NCI-H460 (cell line): Measurements from ENCODE around the gene CDCA3. TPM values are rescaled to one million over a fixed set of nuclear protein-coding genes. Genes with fewer than 3 reads are reported as not detected.
A peak's percentile ranks its signal among the peaks of the same experiment; 100 is the strongest.
"Not testable (repeated sequence)": the region's sequence is repeated elsewhere in the genome, so short reads cannot be mapped to it uniquely, and the experiment has no call there.

ENCODE experiments used
- DNase-seq: peaks from one replicate; pipeline ENCODE4 v3.0.0-alpha.2; 2016; ENCODE audit warnings: low read depth; ENCODE audit errors: extremely low read depth
- polyA plus RNA-seq: library from polyadenylated mRNA; depleted of rRNA; stranded (reverse); fragments of >200 nt; gene quantifications from 2 replicates; pipeline ENCODE4 v1.2.3, GENCODE V29; 2014; cell fraction: nucleus; rRNA removed
- total RNA-seq: library from RNA; depleted of rRNA; stranded (reverse); fragments of >200 nt; shearing (Covaris generic); gene quantifications from 2 replicates; pipeline ENCODE4 v1.2.3, GENCODE V29; 2014; rRNA removed

CDCA3 gene
- 31.6 and 33.4 TPM in 2 replicates for total RNA-seq
- 85.6 and 88.5 TPM in 2 replicates for polyA plus RNA-seq

DNA sequence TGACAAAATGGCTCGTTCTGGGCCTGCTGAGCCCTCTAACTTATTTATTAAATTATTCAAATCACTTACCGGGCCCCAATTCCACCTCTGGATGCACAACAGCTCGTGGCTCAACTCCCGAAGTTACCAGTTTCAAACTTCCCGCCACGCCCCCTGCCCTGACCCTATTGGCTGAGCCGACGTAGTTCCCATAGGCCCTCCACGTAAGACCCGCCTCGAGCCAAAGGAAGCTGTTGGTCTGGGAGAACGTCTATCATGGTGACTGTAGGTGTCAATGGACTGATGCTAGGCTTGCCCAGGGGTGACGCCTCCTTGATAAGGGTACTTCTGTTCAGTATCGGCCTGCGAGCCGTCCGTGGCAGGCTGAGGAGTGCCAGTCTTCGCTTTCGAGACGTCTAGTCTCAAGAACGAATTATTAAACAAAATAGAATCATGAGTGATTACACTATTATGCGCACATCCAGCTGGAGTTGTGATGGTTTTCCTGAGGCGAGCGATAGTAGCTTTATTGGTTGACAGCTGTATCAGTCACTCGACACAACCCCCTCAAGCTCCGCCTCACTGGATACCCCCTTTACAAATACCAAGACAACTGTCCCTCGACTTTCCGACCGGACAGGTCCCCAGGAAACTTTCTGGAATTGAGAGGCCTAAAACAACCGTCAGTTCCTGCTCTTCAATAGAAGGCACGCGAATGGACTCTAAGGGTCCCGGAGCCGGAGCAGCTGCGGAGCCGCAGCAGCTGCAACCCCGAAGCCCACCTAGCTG, at the start of gene CDCA3:
CDCA3 (minus strand) TSS at position 134 of the 768 bp plus-strand sequence. CDS start 334 bp downstream, outside the sequence.
- peak; percentile 98 for DNase-seq

DNA sequence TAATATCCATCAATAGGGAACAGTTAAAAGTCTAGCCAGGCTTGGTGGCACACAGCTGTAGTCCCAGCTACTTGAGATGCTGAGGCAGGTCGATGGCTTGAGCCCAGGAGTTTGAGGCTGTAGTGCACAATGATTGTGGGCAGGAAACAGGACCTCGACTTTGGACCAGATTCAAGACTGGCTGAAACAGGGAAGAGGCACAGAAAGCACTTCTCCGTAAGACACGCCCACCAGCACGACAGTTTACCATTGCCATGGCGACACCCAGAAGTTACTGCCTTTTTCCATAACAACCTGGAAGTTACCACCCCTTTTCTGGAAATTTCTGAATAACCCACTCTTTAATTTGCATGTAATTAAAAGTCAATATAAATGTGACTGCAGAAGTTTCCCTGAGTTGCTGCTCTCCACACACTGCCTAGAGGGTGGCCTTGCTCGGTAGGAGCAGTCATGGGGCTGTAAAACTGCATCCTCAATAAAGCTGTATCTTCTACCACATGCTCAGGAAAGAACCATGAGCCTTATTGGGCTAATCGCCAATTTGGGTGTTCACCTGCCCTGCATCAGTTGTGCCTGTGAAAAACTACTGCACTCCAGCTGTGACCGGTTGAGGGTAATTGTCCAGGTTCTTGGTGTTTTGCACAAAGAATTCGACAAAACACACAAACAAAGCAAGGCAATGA, 48.9 kb upstream of the CDCA3 start:
- DNase-seq: no peak

DNA sequence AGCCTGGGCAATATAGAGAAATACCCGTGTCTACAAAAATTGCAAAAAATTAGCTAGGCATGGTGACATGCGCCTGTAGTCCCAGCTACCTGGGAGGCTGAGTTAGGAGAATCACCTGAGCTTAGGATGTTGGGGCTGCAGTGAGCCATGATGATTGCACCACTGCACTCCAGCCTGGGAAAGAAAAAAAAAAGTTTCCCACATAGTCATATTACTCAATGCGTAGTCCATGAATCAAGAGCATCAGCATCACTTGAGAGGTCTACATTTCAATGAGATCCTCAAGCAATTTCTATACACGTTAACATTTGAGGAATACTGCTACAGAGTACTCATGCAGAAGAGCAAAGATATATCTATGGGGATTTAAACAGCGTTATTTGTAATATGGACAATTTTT, 48.3 kb upstream of the CDCA3 start:
- no peak for DNase-seq

DNA sequence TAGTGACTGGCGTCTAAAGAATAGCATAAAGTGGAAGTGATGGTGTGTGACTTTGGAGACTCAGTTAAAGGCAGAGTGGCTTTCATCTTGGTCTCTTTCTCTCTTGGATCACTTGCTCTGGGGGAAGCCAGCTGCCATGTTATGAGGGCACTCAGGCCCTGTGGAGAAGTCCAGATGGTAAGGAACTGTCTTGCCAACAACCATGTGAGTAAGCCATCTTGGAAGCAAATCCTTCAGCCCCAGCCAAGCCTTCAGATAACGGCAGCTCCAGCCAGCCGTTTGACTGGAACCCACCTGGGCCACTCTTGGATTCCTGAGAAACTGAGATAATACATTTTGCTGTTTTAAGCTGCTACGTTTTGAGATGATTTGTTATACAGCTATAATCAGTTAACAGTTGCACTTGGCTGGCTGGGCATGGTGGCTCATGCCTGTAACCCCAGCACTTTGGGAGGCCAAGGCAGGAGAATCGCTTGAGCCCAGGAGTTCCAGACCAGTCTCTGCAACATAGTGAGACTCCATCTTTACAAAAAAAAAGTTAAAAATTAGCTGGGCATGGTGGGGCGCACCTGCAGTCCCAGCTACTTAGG, 45.9 kb upstream of the CDCA3 start:
- no peak for DNase-seq

DNA sequence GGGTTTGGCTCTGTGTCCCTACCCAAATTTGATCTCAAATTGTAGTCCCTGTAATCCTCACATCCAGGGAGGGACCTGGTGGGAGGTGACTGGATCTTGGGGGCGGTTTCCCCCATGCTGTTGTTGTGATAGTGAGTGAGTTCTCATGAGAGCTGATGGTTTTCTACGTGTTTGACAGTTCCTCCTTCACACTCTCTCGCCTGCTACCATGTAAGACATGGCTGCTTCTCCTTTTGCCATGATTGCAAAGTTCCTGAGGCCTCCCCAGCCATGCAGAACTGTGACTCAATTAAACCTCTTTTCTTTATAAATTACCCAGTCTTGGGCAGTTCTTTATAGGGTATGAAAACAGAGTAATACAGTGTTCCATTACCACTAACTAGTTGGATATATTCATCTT, 43.2 kb upstream of the CDCA3 start:
- DNase-seq: no peak

DNA sequence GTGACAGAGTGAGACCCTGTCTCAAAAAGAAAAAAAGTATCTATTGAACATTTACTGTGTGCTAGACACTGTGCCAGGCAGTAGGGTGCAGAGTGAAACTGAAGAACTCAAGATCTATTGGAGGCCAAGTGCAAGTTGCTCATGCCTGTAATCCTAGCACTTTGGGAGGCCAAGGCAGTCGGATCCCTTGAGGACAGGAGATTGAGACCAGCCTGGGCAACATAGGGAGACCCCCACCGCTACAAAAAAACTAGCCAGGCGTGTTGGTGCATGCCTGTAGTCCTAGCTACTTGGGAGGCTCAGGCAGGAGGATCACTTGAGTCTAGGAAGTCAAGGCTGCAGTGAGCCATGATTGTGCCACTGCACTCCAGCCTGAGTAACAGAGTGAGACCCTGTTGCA, 41.6 kb upstream of the CDCA3 start:
- not testable (repeated sequence) for DNase-seq

DNA sequence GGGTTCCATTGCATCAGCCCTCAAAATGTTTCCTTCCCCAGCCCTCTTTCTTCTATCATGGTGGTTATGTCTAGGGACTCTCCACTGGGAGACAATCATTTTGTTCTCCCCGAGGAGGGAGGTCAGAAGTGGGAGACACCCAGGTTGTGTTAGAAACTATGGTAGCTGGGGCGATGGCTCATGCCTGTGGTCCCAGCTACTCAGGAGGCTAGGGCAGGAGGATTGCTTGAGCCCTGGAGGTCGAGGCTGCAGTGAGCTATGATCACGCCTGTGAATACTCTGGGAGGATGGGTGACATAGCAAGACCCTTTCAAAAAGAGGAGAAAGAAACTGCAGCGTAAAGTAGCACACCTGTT, 40.5 kb upstream of the CDCA3 start:
- DNase-seq: no peak

DNA sequence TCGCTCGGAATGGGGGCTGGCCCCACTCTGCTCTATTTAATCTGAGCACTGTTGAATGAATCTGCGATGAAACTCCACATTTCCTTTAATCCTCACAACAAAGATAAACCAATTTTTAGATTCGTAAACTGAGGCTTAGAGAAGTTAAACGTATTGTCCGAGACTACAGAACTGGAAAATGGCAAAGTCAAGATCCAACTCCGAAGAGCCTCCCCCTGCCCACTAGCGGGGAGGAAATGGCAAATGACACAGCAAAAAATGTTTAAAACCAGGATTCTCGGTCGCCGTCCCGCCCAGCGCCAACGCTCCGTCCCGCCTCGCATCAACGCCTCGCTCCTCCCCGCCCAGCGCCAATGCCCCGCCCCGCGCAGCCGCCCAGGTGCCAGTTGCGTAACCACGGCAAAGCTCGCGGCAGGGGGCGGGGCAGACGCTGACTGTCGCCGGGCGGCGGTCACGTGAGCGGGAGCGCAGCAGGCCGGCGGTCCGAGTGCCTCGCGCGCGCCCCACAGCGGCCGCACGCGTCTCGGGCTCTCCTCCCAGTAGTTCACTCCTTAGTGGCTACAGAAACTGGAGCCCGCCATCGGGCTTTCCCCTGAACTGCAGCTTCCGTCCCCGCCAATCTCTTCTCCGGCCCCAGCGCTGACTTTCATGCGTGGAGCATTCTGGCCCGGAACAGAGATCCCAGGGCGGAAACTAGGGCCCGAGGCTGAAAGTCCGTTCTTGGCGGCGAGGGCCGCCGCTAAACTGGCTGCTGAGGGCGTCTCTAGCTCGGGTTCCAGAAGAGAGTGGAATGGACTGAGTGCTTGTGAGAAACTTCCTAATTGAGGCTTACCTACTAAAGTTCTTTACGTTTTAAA, 39.9 kb upstream of the CDCA3 start:
- DNase-seq: peak; percentile 93

DNA sequence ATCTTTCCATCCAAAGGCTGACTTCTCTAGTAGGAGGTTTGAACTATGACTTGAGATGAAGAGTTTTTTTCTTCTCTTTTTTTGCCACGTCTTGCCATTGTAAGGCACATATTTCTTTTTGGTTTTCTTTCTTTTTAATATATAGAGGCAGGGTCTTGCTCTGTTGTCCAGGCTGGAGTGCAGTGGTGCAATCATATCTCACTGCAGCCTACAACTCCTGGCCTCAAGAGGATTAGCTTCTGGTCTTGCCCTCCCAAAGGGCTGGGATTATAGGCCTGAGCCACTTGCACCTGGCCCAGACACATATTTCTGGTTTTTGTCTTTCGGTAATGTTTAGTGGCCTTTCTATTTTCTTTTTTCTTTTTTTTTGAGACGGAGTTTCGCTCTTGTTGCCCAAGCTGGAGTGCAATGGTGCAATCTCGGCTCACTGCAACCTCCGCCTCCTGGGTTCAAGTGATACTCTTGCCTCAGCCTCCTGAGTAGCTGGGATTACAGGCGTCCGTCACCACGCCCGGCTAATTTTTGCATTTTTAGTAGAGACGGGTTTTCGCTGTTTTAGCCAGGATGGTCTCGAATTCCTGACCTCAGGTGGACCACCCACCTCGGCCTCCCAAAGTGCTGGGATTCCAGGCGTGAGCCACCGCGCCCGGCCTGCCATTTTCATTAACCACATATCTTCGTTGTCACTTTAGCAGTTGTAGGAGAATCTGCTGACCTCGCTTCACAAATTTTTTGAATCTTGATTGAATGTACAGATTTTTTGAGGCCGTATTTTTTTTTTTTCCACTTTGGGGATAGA, 38.9 kb upstream of the CDCA3 start:
- not testable (repeated sequence) for DNase-seq

DNA sequence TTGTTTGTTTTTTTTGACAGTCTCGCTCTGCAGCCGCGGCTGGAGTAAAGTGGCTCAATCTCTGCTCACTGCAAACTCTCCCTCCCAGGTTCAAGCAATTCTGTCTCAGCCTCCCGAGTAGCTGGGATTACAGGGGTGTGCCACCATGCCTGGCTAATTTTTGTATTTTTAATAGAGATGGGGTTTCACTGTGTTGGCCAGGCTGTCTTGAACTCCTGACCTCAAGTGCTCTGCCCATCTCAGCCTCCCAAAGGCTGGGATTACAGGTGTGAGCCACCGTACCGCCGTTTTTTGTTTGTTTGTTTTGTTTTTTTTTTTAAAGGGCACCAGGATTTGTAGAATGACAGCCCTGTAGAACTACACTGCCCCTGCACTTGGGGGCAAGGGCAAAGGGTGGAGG, 37.7 kb upstream of the CDCA3 start:
- not testable (repeated sequence) for DNase-seq

DNA sequence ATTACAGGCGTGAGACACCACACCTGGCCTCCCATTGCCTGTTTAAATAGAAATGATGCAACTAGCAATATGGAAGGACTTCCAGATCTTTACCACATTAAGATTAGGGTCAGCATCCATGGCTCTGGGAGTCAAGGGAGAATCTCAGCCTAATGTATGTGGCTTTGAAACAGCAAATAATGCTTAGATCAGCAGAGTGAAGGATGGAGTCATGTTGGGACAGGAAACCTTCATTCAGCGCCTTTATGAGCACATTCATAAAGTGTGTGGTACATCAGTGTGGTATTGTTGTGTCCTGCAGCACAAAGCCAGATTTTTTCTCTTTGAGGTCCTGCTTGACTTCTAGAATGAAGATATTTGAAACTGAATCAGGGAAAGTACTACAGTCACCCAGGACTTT, 37.3 kb upstream of the CDCA3 start:
- no peak for DNase-seq

DNA sequence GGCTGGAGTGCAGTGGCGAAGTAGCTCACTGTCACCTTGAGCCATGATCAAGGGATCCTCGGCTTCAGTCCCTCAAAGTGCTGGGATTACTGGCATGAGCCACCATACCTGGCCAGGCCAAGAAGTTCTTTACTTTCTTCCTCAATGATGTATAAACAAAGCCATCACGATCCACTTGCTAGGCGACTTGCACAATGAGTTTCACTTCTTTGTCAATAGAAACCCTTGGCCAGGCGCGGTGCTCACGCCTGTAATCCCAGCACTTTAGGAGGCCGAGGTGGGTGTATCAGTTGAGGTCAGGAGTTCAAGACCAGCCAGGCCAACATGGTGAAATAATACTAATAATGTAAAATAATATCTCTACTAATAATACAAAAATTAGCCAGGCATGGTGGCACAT, 36.4 kb upstream of the CDCA3 start:
- no peak for DNase-seq

DNA sequence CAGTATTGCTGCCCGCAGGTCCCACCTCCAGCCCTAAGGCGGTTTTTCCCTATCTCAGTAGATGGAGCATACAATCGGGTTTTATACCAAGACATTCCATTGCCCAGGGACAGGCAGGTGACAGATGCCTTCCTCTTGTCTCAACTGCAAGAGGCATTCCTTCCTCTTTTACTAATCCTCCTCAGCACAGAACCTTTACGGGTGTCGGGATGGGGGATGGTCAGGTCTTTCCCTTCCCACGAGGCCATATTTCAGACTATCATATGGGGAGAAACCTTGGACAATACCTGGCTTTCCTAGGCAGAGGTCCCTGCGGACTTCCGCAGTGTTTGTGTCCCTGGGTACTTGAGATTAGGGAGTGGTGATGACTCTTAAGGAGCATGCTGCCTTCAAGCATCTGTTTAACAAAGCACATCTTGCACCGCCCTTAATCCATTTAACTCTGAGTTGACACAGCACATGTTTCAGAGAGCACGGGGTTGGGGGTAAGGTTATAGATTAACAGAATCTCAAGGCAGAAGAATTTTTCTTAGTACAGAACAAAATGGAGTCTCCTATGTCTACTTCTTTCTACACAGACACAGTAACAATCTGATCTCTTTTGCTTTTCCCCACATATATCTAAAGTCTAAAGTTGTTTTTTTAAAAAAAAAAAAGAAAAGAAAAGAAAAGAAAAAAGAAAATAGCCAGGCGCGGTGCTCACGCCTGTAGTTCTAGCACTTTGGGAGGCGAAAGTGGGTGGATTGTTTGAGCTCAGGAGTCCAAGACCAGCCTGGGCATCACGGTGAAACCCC, 35.3 kb upstream of the CDCA3 start:
- not testable (repeated sequence) for DNase-seq

DNA sequence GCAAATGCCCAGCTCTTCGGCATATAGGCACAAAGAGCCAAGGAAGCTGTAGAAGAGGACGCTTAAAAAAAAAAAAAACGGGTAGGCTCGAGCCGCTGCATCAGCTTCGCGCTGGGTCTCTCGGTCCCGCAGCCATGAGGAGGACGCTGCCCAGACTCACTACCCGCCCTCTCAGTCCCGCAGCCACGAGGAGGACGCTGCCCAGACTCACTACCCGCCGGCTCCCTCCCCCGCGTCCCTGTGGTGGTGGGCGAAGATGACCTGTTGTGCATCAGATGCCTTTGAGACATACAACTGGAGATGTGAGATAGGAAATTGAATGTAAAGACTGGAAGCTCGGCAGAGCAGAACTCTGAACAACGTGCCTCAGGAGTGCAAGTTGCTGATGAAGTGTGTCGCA, 33.5 kb upstream of the CDCA3 start:
- DNase-seq: no peak

DNA sequence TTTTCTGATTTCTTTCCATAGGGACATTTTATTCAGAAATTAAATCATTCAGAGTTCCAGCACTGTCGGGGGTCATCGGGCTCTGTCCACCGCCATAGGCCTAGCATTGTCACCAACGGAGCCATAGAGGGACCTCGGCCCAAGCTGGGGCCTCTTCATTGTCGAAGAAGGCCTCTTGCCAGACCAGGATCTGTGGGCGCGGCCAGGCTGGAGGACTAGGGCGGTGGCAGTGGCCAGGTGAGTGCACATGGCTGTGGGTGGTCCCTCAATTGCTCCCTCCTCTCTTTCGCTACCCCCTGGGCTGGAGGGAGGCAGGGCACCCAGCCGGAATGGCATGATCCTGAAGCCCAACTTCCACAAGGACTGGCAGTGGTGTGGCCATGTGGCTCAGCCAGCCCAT, 32.6 kb upstream of the CDCA3 start:
- no peak for DNase-seq

DNA sequence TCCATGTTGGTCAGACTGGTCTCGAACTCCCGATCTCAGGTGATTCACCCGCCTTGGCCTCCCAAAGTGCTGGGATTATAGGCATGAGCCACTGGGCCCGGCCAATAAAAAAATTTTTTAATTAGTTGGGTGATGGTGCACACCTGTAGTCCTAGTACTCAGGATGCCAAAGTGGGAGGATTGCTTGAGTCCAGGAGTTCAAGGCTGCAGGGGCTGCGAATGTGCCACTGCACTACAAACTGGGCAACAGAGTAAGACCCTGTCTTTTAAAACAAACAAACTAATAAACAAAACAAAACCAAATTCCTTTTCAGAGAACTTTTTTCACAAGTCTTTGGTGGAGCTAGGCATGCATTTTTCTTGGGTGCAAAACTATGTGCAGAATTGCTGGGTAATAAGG, 32.2 kb upstream of the CDCA3 start:
- DNase-seq: no peak

DNA sequence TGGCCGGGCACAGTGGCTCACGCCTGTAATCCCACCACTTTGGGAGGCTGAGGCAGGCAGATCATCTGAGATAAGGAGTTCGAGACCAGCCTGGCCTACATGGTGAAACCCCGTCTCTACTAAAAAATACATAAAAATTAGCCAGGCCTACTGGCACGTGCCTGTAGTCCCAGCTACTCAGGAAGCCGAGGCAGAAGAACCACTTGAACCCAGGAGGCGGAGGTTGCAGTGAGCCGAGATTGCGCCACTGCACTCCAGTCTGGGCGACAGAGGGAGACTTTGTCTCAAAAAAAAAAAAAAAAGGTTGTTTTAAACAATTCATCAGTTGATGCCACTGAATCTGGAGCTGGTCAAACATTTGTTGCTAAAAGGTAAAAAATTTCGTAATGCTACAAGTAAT, 28.7 kb upstream of the CDCA3 start:
- DNase-seq: not testable (repeated sequence)

DNA sequence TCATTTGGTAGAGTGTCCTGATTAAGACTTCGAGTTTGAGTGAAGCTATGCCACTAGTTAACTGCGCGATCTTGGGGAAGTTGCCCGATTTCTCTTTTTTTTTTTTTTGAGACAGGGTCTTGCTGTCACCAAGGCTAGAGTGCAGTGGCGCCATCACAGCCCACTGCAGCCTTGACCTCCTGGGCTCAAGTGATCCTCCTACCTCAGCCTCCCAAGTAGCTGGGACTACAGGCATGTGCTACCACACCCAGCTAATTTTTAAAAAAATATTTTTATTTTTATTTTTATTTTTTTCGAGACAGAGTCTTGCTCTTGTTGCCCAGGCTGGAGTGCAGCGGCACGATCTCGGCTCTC, 22.9 kb upstream of the CDCA3 start:
- not testable (repeated sequence) for DNase-seq
